ENCODE measurements around the gene FCER1G.

FCER1G gene

DNA sequence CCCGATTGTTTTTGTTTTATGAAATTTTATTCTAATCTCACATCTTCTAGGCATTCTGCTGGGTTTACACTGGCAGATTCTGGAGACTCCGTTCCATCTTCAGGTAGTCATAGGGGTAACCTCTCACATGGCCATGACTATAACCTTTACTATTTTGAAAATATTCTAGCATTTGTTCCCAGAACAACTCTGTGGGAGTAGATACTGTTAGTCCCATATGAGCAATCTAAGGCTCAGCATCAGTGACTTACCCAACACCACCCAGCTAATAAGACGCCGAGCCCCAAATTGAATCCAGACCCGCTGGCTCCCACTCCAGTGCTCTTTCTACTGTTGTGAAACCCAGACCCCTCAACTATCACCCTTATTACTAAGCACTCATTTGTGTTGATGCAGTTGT lies 26.1 kb upstream of the FCER1G start:
- DNase-seq, result no peak

DNA sequence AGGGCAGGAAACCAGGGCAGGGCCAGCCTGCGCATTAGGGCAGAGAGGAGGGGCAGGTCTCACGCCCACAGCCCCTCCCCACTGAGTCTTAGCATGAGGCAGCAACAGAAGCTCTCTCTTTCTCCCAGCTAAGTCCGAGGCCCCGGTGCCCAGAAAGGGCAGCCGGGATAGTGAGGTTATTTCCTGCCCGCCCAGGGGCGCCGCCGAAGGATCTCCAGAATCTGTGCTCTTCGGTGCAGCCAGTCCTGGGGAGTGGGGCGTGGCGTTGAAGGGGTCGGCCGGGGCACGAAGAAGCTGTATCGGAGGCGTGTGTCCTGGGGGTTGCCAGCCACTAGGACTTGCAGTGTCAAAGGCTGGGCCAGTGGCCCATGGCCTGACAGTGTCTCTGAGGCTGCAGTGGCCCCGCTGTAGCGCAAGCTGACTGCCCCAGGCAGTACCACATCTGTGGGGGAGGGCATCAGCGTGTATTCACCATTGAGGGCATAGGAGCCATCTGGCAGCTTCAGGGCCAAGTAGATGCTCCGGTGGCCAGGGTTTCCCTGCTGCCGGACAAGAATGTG lies 24.1 kb upstream of the FCER1G start:
- DNase-seq, result no peak

- DNase-seq, result no peak
Measured at GRCh38 chr1:161191971-161192370, 23.1 kb upstream of the FCER1G start.

DNA sequence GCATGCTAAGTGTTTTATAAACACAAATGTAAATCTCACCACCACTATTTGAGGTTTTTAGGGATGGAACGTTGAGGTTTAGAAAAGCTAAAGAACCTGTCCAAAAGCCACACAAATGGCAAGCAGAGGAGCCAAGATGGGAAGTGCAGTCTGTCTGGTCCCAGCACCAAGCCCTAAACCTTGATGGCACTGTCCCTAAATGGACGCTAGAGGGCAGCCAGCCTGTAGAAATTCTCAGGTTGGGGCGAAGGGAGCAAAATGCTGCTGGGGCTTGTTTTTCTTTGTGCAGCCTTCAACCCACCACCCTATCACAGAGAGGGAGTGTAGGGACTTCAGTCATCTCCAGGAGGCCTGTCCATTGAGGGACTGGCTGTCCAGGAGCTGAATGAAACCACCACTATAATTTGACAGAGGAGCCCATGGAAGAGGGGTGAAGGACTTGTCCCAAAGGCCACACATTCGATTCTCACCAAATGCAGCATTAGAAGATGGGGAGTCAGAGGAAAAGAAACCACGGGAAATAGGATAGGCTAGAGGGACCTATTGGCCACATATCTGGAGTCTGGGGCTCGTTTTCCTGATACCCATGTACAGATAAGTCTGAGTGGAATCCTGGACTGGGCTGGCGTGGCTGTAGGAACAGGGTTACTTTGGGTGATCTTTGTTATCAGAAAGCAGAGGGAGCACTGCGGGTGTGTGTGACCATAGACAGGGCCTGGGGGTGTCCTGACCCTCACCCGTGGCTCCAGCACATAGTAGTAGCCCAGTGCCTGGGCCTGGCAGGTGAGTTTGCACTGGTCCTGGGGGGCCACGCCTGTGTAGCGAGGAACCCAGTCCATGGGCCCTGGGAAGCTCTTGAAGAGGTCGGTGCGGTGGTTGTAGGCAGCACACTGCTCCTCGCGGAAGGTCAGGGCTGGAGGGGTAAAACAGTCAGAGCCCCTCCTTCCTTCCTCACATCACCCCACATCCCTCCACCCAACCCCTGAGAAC lies 22.3 kb upstream of the FCER1G start:
- peak; percentile 73 for DNase-seq

- no peak for DNase-seq
Measured at GRCh38 chr1:161193561-161194235, 21.4 kb upstream of the FCER1G start.

GRCh38 chr1:161195171-161195570 lies 19.9 kb upstream of the FCER1G start:
- DNase-seq, result no peak

DNA sequence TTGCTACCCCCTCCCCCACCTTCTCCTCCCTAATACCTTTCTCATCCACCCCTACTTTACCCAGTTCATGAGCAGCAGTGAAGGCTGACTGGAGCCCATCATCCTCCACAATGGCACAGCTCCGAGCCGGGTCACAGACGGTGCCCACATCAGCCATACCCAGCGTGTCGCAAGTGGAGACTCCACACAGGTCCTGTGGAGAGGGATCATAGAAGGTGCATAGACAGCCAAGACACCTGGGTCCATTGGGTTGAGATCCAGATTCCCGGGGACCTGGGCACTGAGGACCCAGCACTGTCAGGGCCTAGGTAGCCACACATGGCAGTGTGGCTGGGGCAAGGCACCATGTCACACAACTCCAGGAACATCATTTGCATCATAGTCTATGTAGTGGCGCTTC lies 19.0 kb upstream of the FCER1G start:
- no peak for DNase-seq

DNA sequence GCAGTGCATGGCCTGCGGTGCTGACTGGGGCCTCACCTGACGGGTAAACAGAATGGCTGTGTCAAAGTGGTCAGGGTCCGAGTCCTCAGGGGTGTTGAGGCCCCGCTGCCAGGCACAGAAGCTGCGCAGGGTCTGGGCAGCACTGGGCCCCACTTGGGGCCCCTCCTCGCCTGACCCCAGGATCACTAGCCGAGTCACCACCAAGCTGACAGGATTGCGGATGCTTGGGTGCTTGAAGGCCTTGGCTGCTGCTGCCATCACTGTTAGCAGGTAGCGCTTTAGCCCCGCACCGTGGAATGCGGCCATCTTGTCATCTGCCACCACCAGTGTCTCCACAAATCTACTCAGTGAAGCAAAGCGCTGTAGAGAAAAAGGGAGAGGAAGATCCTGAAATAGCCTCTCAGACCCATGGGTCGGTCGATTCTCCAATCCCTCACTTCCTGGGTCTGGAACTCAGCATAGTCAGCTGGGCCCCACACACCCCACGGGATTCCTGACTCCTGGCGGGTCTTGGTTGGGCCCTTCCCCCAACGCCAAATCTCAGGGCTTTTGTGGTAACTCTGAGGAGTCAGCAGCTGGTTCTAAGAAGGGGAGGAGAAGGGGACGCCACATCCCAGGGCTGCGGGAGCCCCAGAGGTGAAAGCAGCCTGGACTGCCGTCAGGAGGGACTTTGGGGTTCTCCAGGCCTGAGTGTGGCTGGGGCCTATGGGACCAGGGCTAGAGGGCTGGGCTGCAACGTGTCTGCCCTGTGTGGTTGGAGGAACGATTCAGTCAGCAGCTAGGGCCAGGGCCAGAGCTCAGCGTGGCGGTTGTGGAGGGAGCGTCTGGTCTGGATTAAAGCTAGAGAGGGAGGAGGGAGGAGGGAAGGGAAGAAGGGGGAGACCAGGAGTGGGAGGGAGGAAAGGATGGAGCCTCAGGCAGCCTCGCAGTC lies 18.3 kb upstream of the FCER1G start:
- no peak for DNase-seq

GRCh38 chr1:161197560-161198193 lies 17.4 kb upstream of the FCER1G start:
- no peak for DNase-seq

GRCh38 chr1:161198194-161198896 lies 16.8 kb upstream of the FCER1G start:
- DNase-seq, result no peak

DNA sequence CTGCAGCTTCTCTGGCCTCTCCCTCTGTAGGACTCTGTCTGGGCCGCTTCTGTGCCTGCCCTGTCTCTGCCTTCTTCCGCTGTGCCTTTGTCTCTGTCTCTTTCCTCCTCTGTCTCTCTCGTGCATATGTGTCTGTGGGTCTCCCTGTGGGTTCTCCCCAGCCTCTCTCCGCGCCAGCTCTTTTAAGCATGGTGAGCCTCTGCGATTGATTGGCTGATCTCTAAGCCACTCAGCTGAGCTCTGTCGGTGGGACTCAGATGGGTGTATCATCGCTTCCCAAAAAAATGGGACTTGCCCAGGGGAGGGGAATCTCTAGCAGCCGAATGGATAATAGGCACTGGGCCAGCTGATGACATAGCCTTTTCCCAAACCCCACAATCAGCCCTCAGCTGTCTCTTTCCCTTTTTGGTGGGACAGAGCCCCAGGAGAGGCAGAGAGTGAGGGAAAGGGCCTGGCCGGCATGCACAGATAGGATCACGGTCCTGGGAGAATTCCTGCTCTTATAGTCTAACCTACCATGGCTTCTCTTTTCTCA lies 16.1 kb upstream of the FCER1G start, which contains the start of gene ADAMTS4:
ADAMTS4 (minus strand) TSS at position 158 of the 535 bp plus-strand sequence. CDS start 427 bp downstream, outside the sequence.
- no peak for DNase-seq

- no peak for DNase-seq
Measured at GRCh38 chr1:161199506-161200139, 15.5 kb upstream of the FCER1G start.

GRCh38 chr1:161200421-161200991 lies 14.6 kb upstream of the FCER1G start:
- no peak for DNase-seq

- DNase-seq, result no peak
Measured at GRCh38 chr1:161200992-161201835, 13.9 kb upstream of the FCER1G start.

- DNase-seq, result peak; percentile 97
Measured at GRCh38 chr1:161201836-161202712, 13.0 kb upstream of the FCER1G start, which contains the start of gene NDUFS2. Gene NDUFS2, plus strand, starts transcription at chr1:161202367. Its CDS starts 19 bp downstream, at chr1:161202386.

DNA sequence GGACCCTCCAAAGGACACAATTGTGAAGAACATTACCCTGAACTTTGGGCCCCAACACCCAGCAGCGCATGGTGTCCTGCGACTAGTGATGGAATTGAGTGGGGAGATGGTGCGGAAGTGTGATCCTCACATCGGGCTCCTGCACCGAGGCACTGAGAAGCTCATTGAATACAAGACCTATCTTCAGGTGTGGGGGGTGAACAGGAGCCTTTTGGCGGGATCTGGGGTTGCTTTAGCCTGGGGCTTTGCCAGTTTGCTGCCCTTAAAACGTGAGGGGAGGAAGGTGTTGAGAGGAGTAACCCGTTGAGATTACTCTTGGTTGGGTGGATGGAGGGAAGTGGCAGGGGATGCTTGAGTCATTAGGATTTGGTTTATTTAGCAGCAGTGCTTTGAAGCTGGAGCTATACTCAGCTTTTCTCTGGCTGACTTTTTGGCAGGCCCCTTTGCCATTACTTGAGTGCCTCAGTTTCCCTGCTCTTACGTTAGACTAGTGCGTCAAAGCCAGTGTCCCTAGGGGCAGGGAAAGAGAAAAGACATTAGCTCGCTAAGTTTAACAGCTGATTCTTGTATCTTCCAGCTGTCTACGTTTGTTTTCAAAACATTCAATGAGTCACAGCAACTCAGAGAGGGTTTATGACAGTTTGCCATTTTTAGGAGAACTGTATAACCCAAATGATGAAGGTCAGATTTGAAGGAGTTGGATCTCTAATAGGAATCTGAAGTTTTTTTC lies 8.5 kb upstream of the FCER1G start:
- DNase-seq, result no peak

DNA sequence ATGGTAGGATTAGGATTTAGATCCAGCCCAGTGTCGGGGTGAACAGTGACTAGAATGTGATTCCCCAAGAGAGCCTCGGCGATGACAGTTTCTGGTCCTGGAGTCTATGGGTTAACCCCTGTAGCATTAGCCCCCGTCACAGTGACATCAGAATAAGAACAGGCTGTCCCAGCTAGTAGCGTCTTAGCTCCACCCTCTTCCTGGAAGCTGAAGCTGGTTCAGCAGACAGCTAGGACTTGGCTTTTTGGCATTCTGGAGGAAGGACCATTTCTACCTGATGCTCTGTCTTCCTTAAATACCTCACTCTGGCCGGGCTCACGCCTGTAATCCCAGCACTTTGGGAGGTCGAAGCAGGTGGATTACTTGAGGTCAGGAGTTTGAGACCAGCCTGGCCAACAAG lies 7.9 kb upstream of the FCER1G start:
- no peak for DNase-seq

All from stimulated activated CD4-positive, alpha-beta T cell treated with anti-CD3 and anti-CD28 coated beads, Interleukin-15, amount 100 ng/mL, for 24 hours (primary cell).